WTC11 (cell line): ENCODE data around the gene NECTIN4. TPM values are rescaled to one million over a fixed set of nuclear protein-coding genes. Genes with fewer than 3 reads are reported as not detected.

ENCODE experiments used
- ATAC-seq: fragments of 200-7000 bp; cut with Tn5 transposase; 2 replicates; pipeline ENCODE4 v1.10.0; 2021; ENCODE audit warnings: mild to moderate bottlenecking, moderate library complexity
- CTCF ChIA-PET: fragments of 300-600 bp; sonication (Branson Sonifier 250); formaldehyde crosslinking; loops from one replicate; lab custom pipeline; 2021; ENCODE audit warnings: antibody characterized with exemption; lab: Charles Lee
- POLR2A ChIA-PET: fragments of 350-600 bp; sonication (Branson Sonifier 250); formaldehyde crosslinking; loops from one replicate; lab custom pipeline; 2021; ENCODE audit warnings: antibody characterized with exemption; lab: Charles Lee
- DNase-seq: peaks from one replicate; pipeline ENCODE4 v3.0.0; 2021; ENCODE audit warnings: low spot score
- H3K27ac Mint-ChIP-seq: 2 replicates; pipeline ENCODE4 v1.8.0; 2021; ENCODE audit warnings: mixed read lengths
- H3K27me3 Mint-ChIP-seq: 2 replicates; pipeline ENCODE4 v1.8.0; 2021; ENCODE audit warnings: low read depth, mild to moderate bottlenecking, moderate library complexity, mixed read lengths
- H3K36me3 Mint-ChIP-seq: 2 replicates; pipeline ENCODE4 v1.8.0; 2021; ENCODE audit warnings: mixed read lengths
- H3K4me1 Mint-ChIP-seq: 2 replicates; pipeline ENCODE4 v1.8.0; 2022; ENCODE audit warnings: mixed read lengths
- H3K4me3 Mint-ChIP-seq: 2 replicates; pipeline ENCODE4 v1.8.0; 2021; ENCODE audit warnings: mild to moderate bottlenecking, moderate library complexity, mixed read lengths
- H3K9me3 Mint-ChIP-seq: 2 replicates; pipeline ENCODE4 v1.8.0; 2021; ENCODE audit warnings: mixed read lengths
- AR ChIP-seq: fragments of 250-450 bp; sonication (Bioruptor Pico); IDR thresholded peaks from 2 replicates; pipeline ENCODE4 v1.9.0; 2021; ENCODE audit warnings: mild to moderate bottlenecking
- ATF3 ChIP-seq: sonication (generic); formaldehyde crosslinking; conservative IDR thresholded peaks from 2 replicates; pipeline ENCODE4 v1.8.1; 2022; ENCODE audit warnings: mild to moderate bottlenecking, missing genetic modification reagents
- CTCF ChIP-seq: fragments of 200-600 bp; IDR thresholded peaks from 2 replicates; pipeline ENCODE4 v1.8.0; 2022; ENCODE audit warnings: antibody characterized with exemption
- GRHL2 ChIP-seq: fragments of 250-450 bp; sonication (Bioruptor Pico); IDR thresholded peaks from 2 replicates; pipeline ENCODE4 v1.8.0; 2022; ENCODE audit warnings: mild to moderate bottlenecking, moderate library complexity; ENCODE audit not compliant: insufficient replicate concordance, severe bottlenecking
- IRF2 ChIP-seq: sonication (generic); formaldehyde crosslinking; IDR thresholded peaks from 2 replicates; pipeline ENCODE4 v1.8.0; 2022; ENCODE audit warnings: low read depth, missing genetic modification reagents, borderline replicate concordance
- NR3C1 ChIP-seq: sonication (generic); formaldehyde crosslinking; conservative IDR thresholded peaks from 2 replicates; pipeline ENCODE4 v1.8.1; 2023; ENCODE audit warnings: low read depth, mild to moderate bottlenecking, missing genetic modification reagents
- PRRX2 ChIP-seq: fragments of 250-450 bp; sonication (Bioruptor Pico); IDR thresholded peaks from 2 replicates; pipeline ENCODE4 v1.8.0; 2021; ENCODE audit warnings: mild to moderate bottlenecking
- RELA ChIP-seq: sonication (generic); formaldehyde crosslinking; IDR thresholded peaks from 2 replicates; pipeline ENCODE4 v1.8.1; 2022; ENCODE audit warnings: missing genetic modification reagents, mild to moderate bottlenecking, borderline replicate concordance
- RORB ChIP-seq: fragments of 250-450 bp; sonication (Bioruptor Pico); IDR thresholded peaks from 2 replicates; pipeline ENCODE4 v1.9.0; 2021; ENCODE audit warnings: mild to moderate bottlenecking
- ZNF232 ChIP-seq: sonication (generic); formaldehyde crosslinking; IDR thresholded peaks from 2 replicates; pipeline ENCODE4 v1.8.0; 2022; ENCODE audit warnings: mild to moderate bottlenecking, missing genetic modification reagents
- ZNF263 ChIP-seq: sonication (generic); formaldehyde crosslinking; IDR thresholded peaks from 2 replicates; pipeline ENCODE4 v1.8.1; 2022; ENCODE audit warnings: low read depth, mild to moderate bottlenecking, moderate library complexity, missing genetic modification reagents
- ZNF281 ChIP-seq: sonication (generic); formaldehyde crosslinking; IDR thresholded peaks from 2 replicates; pipeline ENCODE4 v1.8.0; 2023; ENCODE audit warnings: mild to moderate bottlenecking, missing genetic modification reagents
- ZNF317 ChIP-seq: sonication (generic); formaldehyde crosslinking; IDR thresholded peaks from 2 replicates; pipeline ENCODE4 v1.8.1; 2023; ENCODE audit warnings: low read depth, mild to moderate bottlenecking, moderate library complexity, missing genetic modification reagents, borderline replicate concordance
- ZNF396 ChIP-seq: fragments of 250-450 bp; sonication (Bioruptor Pico); IDR thresholded peaks from 2 replicates; pipeline ENCODE4 v1.8.0; 2021; ENCODE audit warnings: mild to moderate bottlenecking, moderate library complexity, borderline replicate concordance
- ZNF423 ChIP-seq: fragments of 250-450 bp; sonication (Bioruptor Pico); IDR thresholded peaks from 2 replicates; pipeline ENCODE4 v2.1.2; 2022; ENCODE audit warnings: mild to moderate bottlenecking, moderate library complexity
- ZNF425 ChIP-seq: fragments of 250-450 bp; sonication (Bioruptor Pico); conservative IDR thresholded peaks from 2 replicates; pipeline ENCODE4 v1.9.0; 2021; ENCODE audit warnings: mild to moderate bottlenecking
- ZSCAN18 ChIP-seq: fragments of 250-450 bp; sonication (Bioruptor Pico); IDR thresholded peaks from 2 replicates; pipeline ENCODE4 v2.1.2; 2022; ENCODE audit warnings: mild to moderate bottlenecking, moderate library complexity
- total RNA-seq: library from RNA; stranded (reverse); gene quantifications from 3 replicates; pipeline ENCODE4 v1.2.3, GENCODE V29; 2021

The NECTIN4 gene
- total RNA-seq, 1 experiment from 2014 or later, result 1.7 TPM

- no peak for TF ChIP-seq ZNF281 (CRISPR knock-in tag)
- TF ChIP-seq CTCF, result no peak
- TF ChIP-seq NR3C1 (CRISPR knock-in tag), result no peak
- TF ChIP-seq ZNF423 (CRISPR knock-in tag), result no peak
Observed at GRCh38 chr1:161086457-161086856, 2.9 kb downstream of the NECTIN4 start (continued).

GRCh38 chr1:161085165-161085564 lies 4.2 kb downstream of the NECTIN4 start:
- Mint-ChIP-seq H3K27me3 (no peaks in the 10 kb centered on the region; the same call in 1 of the 2 replicates), H3K27ac (no peak overlapping the region), H3K36me3 (no peaks in the 10 kb centered on the region), H3K4me3 (no peak overlapping the region), H3K9me3 (no peaks in the 10 kb centered on the region), H3K4me1 (peaks cover 41% of the 10 kb centered on the region)
- no peak for ATAC-seq
- TF ChIP-seq ZNF396 (CRISPR knock-in tag) (no peak), ZNF232 (CRISPR knock-in tag) (no peak), ZNF425 (CRISPR knock-in tag) (no peak), RELA (no peak), ATF3 (CRISPR knock-in tag) (no peak)
- DNase-seq, result no peak
- CTCF ChIA-PET, result interaction anchor here (0.6 to 4.0 kb wide), 4 partner anchors 13 to 29 kb away, joined by 3 to 24 read pairs (median 6); partner anchors contain the start of genes ARHGAP30 and KLHDC9
- POLR2A ChIA-PET, result interaction anchor here (0.7 kb wide), 1 partner anchor 64 kb away, joined by 4 read pairs; the partner anchor contains the start of gene F11R

GRCh38 chr1:161084597-161084988 lies 4.8 kb downstream of the NECTIN4 start:
- POLR2A ChIA-PET, result interaction anchor here (0.6 kb wide), 1 partner anchor 206 kb away, joined by 3 read pairs; no protein-coding TSS in a partner anchor
- Mint-ChIP-seq H3K36me3 (no peaks in the 10 kb centered on the region), H3K27me3 (no peaks in the 10 kb centered on the region; the same call in 1 of the 2 replicates), H3K4me3 (no peak overlapping the region), H3K27ac (no peak overlapping the region), H3K9me3 (no peaks in the 10 kb centered on the region), H3K4me1 (peaks cover 45% of the 10 kb centered on the region)
- DNase-seq (no peak), ATAC-seq (no peak)
- CTCF ChIA-PET, result interaction anchor here (0.5 to 4.0 kb wide), 3 partner anchors 13 to 94 kb away, joined by 5 to 24 read pairs (median 7); partner anchors contain the start of gene KLHDC9
- TF ChIP-seq IRF2 (CRISPR knock-in tag), result no peak
- TF ChIP-seq GRHL2 (CRISPR knock-in tag), result no peak
- no peak for TF ChIP-seq RELA
- no peak for TF ChIP-seq ZNF281 (CRISPR knock-in tag)
- TF ChIP-seq NR3C1 (CRISPR knock-in tag), result no peak
- TF ChIP-seq ZNF263, result no peak
- TF ChIP-seq ZNF232 (CRISPR knock-in tag), result no peak
- TF ChIP-seq PRRX2 (CRISPR knock-in tag), result no peak
- no peak for TF ChIP-seq RORB
- TF ChIP-seq ZSCAN18 (CRISPR knock-in tag), result no peak
- no peak for TF ChIP-seq ZNF317 (CRISPR knock-in tag)
- TF ChIP-seq AR (CRISPR knock-in tag), result no peak
